Osteocyte (in vitro differentiated cells): ENCODE results near the gene MYO3A. TPM values are rescaled to one million over a fixed set of nuclear protein-coding genes. Genes with fewer than 3 reads are reported as not detected.
A peak's percentile ranks its signal among the peaks of the same experiment; 100 is the strongest.

Experiments used
- DNase-seq: peaks from one replicate; pipeline ENCODE4 v3.0.0; 2021; ENCODE audit warnings: mixed read lengths; ENCODE audit not compliant: unreplicated experiment; ENCODE audit errors: extremely low spot score
- H3K27ac Mint-ChIP-seq: one replicate; pipeline ENCODE4 v1.8.0; 2021; ENCODE audit warnings: mild to moderate bottlenecking, mixed read lengths; ENCODE audit not compliant: unreplicated experiment
- H3K27me3 Mint-ChIP-seq: one replicate; pipeline ENCODE4 v1.8.0; 2021; ENCODE audit warnings: mixed read lengths; ENCODE audit not compliant: unreplicated experiment
- H3K36me3 Mint-ChIP-seq: one replicate; pipeline ENCODE4 v1.8.0; 2021; ENCODE audit warnings: mixed read lengths; ENCODE audit not compliant: unreplicated experiment
- H3K4me1 Mint-ChIP-seq: one replicate; pipeline ENCODE4 v1.8.0; 2021; ENCODE audit warnings: mixed read lengths; ENCODE audit not compliant: unreplicated experiment
- H3K4me3 Mint-ChIP-seq: one replicate; pipeline ENCODE4 v1.8.0; 2021; ENCODE audit warnings: mild to moderate bottlenecking, moderate library complexity, mixed read lengths; ENCODE audit not compliant: unreplicated experiment
- H3K9me3 Mint-ChIP-seq: one replicate; pipeline ENCODE4 v1.8.0; 2021; ENCODE audit warnings: mixed read lengths; ENCODE audit not compliant: unreplicated experiment
- CTCF ChIP-seq: fragments of 200-600 bp; sonication (generic); IDR thresholded peaks from 2 replicates; pipeline ENCODE4 v1.5.0; 2021; ENCODE audit warnings: antibody characterized with exemption, mild to moderate bottlenecking, moderate library complexity
- total RNA-seq: library from RNA; stranded (reverse); gene quantifications from 2 replicates; pipeline ENCODE4 v1.2.1, GENCODE V29; 2021

The MYO3A gene
- total RNA-seq, 1 donor from 2014 or later = not detected

GRCh38 chr10:26213157-26213800 is 279.2 kb downstream of the MYO3A start:
- peaks cover 43% of the 10 kb centered on the region for H3K27me3 Mint-ChIP-seq
- no peak for TF ChIP-seq CTCF

GRCh38 chr10:26214004-26214403 is 280.0 kb downstream of the MYO3A start:
- TF ChIP-seq CTCF = no peak
- Mint-ChIP-seq H3K36me3 (no peaks in the 10 kb centered on the region), H3K27ac (no peak overlapping the region), H3K4me1 (peaks cover 13% of the 10 kb centered on the region), H3K9me3 (peaks cover 3% of the 10 kb centered on the region), H3K4me3 (no peak overlapping the region), H3K27me3 (peaks cover 51% of the 10 kb centered on the region)
- DNase-seq = no peak

More at GRCh38 chr10:26213157-26213800, 279.2 kb downstream of the MYO3A start:
- H3K4me3 Mint-ChIP-seq = no peak overlapping the region
- peaks cover 13% of the 10 kb centered on the region for H3K4me1 Mint-ChIP-seq
- no peak overlapping the region for H3K27ac Mint-ChIP-seq
- DNase-seq = no peak
- peaks cover 3% of the 10 kb centered on the region for H3K9me3 Mint-ChIP-seq
- no peaks in the 10 kb centered on the region for H3K36me3 Mint-ChIP-seq

GRCh38 chr10:26214551-26215395 is 280.7 kb downstream of the MYO3A start:
- H3K4me1 Mint-ChIP-seq = peaks cover 13% of the 10 kb centered on the region

GRCh38 chr10:26215396-26215934 is 281.4 kb downstream of the MYO3A start:
- Mint-ChIP-seq H3K27ac (no peak overlapping the region), H3K27me3 (peaks cover 54% of the 10 kb centered on the region), H3K9me3 (peaks cover 3% of the 10 kb centered on the region), H3K4me1 (peaks cover 13% of the 10 kb centered on the region), H3K4me3 (peak overlapping the region; percentile 32), H3K36me3 (no peaks in the 10 kb centered on the region)
- no peak for DNase-seq
- no peak for TF ChIP-seq CTCF

More at GRCh38 chr10:26214551-26215395, 280.7 kb downstream of the MYO3A start:
- no peak for DNase-seq
- H3K27me3 Mint-ChIP-seq = peaks cover 54% of the 10 kb centered on the region
- TF ChIP-seq CTCF = no peak
- no peaks in the 10 kb centered on the region for H3K36me3 Mint-ChIP-seq
- H3K4me3 Mint-ChIP-seq = no peak overlapping the region
- peaks cover 3% of the 10 kb centered on the region for H3K9me3 Mint-ChIP-seq
- no peak overlapping the region for H3K27ac Mint-ChIP-seq
